ENCODE data around the gene PADI2. TPM values are rescaled to one million over a fixed set of nuclear protein-coding genes. Genes with fewer than 3 reads are reported as not detected.

The PADI2 gene
- polyA plus RNA-seq, 1 donor (not counting 4 experiments of a cell fraction or from before 2014, with no cell fraction given) = 0.13 TPM

DNA sequence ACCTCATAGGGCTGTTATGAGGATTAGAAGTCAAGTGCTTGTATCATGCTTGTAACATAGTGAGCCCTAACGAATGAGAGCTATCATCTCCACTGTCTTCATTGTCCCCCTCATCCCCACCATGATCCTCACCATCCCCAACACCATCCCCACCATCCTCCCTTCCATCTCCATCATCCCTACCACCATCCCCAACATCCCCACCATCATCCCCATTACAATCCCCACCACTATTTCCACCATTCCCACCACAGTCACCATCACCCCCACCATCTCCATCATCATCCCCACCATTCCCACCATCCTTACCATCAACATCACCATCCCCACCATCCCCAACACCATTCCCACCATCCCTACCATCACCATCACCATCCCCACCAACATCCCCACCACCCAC lies 46.6 kb upstream of the PADI2 start:
- Histone ChIP-seq H3K9me1 (ENCODE audit: control insufficient read depth, extremely low read depth, insufficient read depth, low read length) (no peaks in the 10 kb centered on the region), H3K4me2 (ENCODE audit: control insufficient read depth, extremely low read depth, insufficient read depth, low read depth, low read length) (no peak overlapping the region), H3K9me3 (ENCODE audit: control insufficient read depth, low read depth, low read length) (no peaks in the 10 kb centered on the region), H3K27ac (ENCODE audit: control insufficient read depth, insufficient read depth, low read length) (no peak overlapping the region), H3K27me3 (ENCODE audit: control insufficient read depth, extremely low read depth, insufficient read depth, low read length) (no peaks in the 10 kb centered on the region), H3K4me1 (ENCODE audit: control insufficient read depth, extremely low read depth, insufficient read depth, low read length) (peaks cover 16% of the 10 kb centered on the region), H3K4me3 (ENCODE audit: control insufficient read depth in 2 of 3, extremely low read depth in 1 of 3, insufficient read depth in 2 of 3, low read depth in 1 of 3, low read length in 3 of 3) (no peak overlapping the region), H2AFZ (ENCODE audit: control insufficient read depth, low read length) (no peak overlapping the region), H4K20me1 (ENCODE audit: control insufficient read depth, extremely low read depth, insufficient read depth, low read length) (no peaks in the 10 kb centered on the region), H3K79me2 (ENCODE audit: control insufficient read depth, insufficient read depth, low read length) (no peaks in the 10 kb centered on the region), H3K36me3 (ENCODE audit: control insufficient read depth in 2 of 2, extremely low read depth in 1 of 2, insufficient read depth in 2 of 2, low read length in 2 of 2) (no peaks in the 10 kb centered on the region), H3K9ac (ENCODE audit: control insufficient read depth, extremely low read depth, insufficient read depth, low read length) (no peak overlapping the region)
- DNase-seq (ENCODE audit: low read depth, low spot score) = no peak
- no peak for TF ChIP-seq EZH2 (IDR thresholded peaks at IDR 0.05; ENCODE audit: low read length)
- TF ChIP-seq CTCF (optimal IDR thresholded peaks at IDR 0.05 in 1 of 3, IDR thresholded peaks at IDR 0.05 in 1 of 3, conservative IDR thresholded peaks at IDR 0.05 in 1 of 3; ENCODE audit: extremely low read depth in 1 of 3, insufficient read depth in 2 of 3, low read length in 3 of 3) = no peak
- no peak for FAIRE-seq
- dilution Hi-C loops (cut with MboI; ENCODE audit: extremely low pct_ligation_motif_present, low sequenced_read_pairs) = no loop called here

GRCh38 chr1:17163789-17164666 lies 44.8 kb upstream of the PADI2 start:
- H3K79me2 ChIP-seq (ENCODE audit: control insufficient read depth, insufficient read depth, low read length) = no peaks in the 10 kb centered on the region
- dilution Hi-C loops (cut with MboI; ENCODE audit: extremely low pct_ligation_motif_present, low sequenced_read_pairs) = no loop called here
- H3K36me3 ChIP-seq (ENCODE audit: control insufficient read depth in 2 of 2, extremely low read depth in 1 of 2, insufficient read depth in 2 of 2, low read length in 2 of 2) = no peaks in the 10 kb centered on the region
- DNase-seq (ENCODE audit: low read depth, low spot score) (no peak), FAIRE-seq (no peak)
- H3K4me3 ChIP-seq (ENCODE audit: control insufficient read depth in 2 of 3, extremely low read depth in 1 of 3, insufficient read depth in 2 of 3, low read depth in 1 of 3, low read length in 3 of 3) = no peak overlapping the region
- H3K4me1 ChIP-seq (ENCODE audit: control insufficient read depth, extremely low read depth, insufficient read depth, low read length) = peaks cover 16% of the 10 kb centered on the region
- H3K4me2 ChIP-seq (ENCODE audit: control insufficient read depth, extremely low read depth, insufficient read depth, low read depth, low read length) = no peak overlapping the region
- TF ChIP-seq CTCF (optimal IDR thresholded peaks at IDR 0.05 in 1 of 3, IDR thresholded peaks at IDR 0.05 in 1 of 3, conservative IDR thresholded peaks at IDR 0.05 in 1 of 3; ENCODE audit: extremely low read depth in 1 of 3, insufficient read depth in 2 of 3, low read length in 3 of 3) (no peak), EZH2 (IDR thresholded peaks at IDR 0.05; ENCODE audit: low read length) (no peak)
- H3K9me3 ChIP-seq (ENCODE audit: control insufficient read depth, low read depth, low read length) = no peaks in the 10 kb centered on the region
- H3K27me3 ChIP-seq (ENCODE audit: control insufficient read depth, extremely low read depth, insufficient read depth, low read length) = no peaks in the 10 kb centered on the region
- no peaks in the 10 kb centered on the region for H4K20me1 ChIP-seq (ENCODE audit: control insufficient read depth, extremely low read depth, insufficient read depth, low read length)
- no peaks in the 10 kb centered on the region for H3K9me1 ChIP-seq (ENCODE audit: control insufficient read depth, extremely low read depth, insufficient read depth, low read length)
- no peak overlapping the region for H2AFZ ChIP-seq (ENCODE audit: control insufficient read depth, low read length)
- no peak overlapping the region for H3K9ac ChIP-seq (ENCODE audit: control insufficient read depth, extremely low read depth, insufficient read depth, low read length)
- no peak overlapping the region for H3K27ac ChIP-seq (ENCODE audit: control insufficient read depth, insufficient read depth, low read length)
